ENCODE data around the gene TSPAN18.

TSPAN18 gene

GRCh38 chr11:44972746-44973435 lies 246.1 kb downstream of the TSPAN18 start:
- Histone ChIP-seq H3K9ac (ENCODE audit: low read length) (no peak overlapping the region), H3K4me2 (ENCODE audit: low read length) (no peak overlapping the region), H3F3A (ENCODE audit: insufficient read depth, low read length) (no peaks in the 10 kb centered on the region), H3K27me3 (ENCODE audit: insufficient read depth, low read length) (no peaks in the 10 kb centered on the region; the same call in none of the 2 replicates), H2AFZ (ENCODE audit: low read length) (no peak overlapping the region), H4K20me1 (ENCODE audit: insufficient read depth, low read length) (no peaks in the 10 kb centered on the region), H3K9me3 (ENCODE audit: low read length) (no peaks in the 10 kb centered on the region), H3K4me1 (ENCODE audit: insufficient read depth, low read length, severe bottlenecking) (no peaks in the 10 kb centered on the region), H3K27ac (ENCODE audit: low read depth, low read length, poor library complexity, severe bottlenecking) (no peak overlapping the region), H3K9me2 (ENCODE audit: low read depth, low read length) (no peaks in the 10 kb centered on the region), H3K79me2 (ENCODE audit: insufficient read depth, low read length) (no peaks in the 10 kb centered on the region), H3K36me3 (ENCODE audit: insufficient read depth, low read length) (no peaks in the 10 kb centered on the region), H3K4me3 (ENCODE audit: low read depth, low read length, poor library complexity, severe bottlenecking) (no peak overlapping the region)
- TF ChIP-seq, protein P1, sequence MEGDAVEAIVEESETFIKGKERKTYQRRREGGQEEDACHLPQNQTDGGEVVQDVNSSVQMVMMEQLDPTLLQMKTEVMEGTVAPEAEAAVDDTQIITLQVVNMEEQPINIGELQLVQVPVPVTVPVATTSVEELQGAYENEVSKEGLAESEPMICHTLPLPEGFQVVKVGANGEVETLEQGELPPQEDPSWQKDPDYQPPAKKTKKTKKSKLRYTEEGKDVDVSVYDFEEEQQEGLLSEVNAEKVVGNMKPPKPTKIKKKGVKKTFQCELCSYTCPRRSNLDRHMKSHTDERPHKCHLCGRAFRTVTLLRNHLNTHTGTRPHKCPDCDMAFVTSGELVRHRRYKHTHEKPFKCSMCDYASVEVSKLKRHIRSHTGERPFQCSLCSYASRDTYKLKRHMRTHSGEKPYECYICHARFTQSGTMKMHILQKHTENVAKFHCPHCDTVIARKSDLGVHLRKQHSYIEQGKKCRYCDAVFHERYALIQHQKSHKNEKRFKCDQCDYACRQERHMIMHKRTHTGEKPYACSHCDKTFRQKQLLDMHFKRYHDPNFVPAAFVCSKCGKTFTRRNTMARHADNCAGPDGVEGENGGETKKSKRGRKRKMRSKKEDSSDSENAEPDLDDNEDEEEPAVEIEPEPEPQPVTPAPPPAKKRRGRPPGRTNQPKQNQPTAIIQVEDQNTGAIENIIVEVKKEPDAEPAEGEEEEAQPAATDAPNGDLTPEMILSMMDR (IDR thresholded peaks at IDR 0.05; ENCODE audit: low read length) = no peak
- no peak for TF ChIP-seq EZH2 (IDR thresholded peaks at IDR 0.05; ENCODE audit: borderline replicate concordance, low read length)

GRCh38 chr11:44973632-44974401 lies 247.1 kb downstream of the TSPAN18 start:
- Histone ChIP-seq H3K36me3 (ENCODE audit: insufficient read depth, low read length) (no peaks in the 10 kb centered on the region), H3K27ac (ENCODE audit: low read depth, low read length, poor library complexity, severe bottlenecking) (no peak overlapping the region), H3K9me2 (ENCODE audit: low read depth, low read length) (no peaks in the 10 kb centered on the region), H3K4me3 (ENCODE audit: low read depth, low read length, poor library complexity, severe bottlenecking) (no peak overlapping the region), H3F3A (ENCODE audit: insufficient read depth, low read length) (no peaks in the 10 kb centered on the region), H3K4me2 (ENCODE audit: low read length) (no peak overlapping the region), H3K79me2 (ENCODE audit: insufficient read depth, low read length) (no peaks in the 10 kb centered on the region), H3K9ac (ENCODE audit: low read length) (no peak overlapping the region), H2AFZ (ENCODE audit: low read length) (no peak overlapping the region), H3K4me1 (ENCODE audit: insufficient read depth, low read length, severe bottlenecking) (no peaks in the 10 kb centered on the region), H3K27me3 (ENCODE audit: insufficient read depth, low read length) (no peaks in the 10 kb centered on the region; the same call in 1 of the 2 replicates), H4K20me1 (ENCODE audit: insufficient read depth, low read length) (no peaks in the 10 kb centered on the region), H3K9me3 (ENCODE audit: low read length) (no peaks in the 10 kb centered on the region)
- TF ChIP-seq EZH2 (IDR thresholded peaks at IDR 0.05; ENCODE audit: borderline replicate concordance, low read length) = no peak
- TF ChIP-seq, protein P1 (IDR thresholded peaks at IDR 0.05; ENCODE audit: low read length) = no peak

DNA sequence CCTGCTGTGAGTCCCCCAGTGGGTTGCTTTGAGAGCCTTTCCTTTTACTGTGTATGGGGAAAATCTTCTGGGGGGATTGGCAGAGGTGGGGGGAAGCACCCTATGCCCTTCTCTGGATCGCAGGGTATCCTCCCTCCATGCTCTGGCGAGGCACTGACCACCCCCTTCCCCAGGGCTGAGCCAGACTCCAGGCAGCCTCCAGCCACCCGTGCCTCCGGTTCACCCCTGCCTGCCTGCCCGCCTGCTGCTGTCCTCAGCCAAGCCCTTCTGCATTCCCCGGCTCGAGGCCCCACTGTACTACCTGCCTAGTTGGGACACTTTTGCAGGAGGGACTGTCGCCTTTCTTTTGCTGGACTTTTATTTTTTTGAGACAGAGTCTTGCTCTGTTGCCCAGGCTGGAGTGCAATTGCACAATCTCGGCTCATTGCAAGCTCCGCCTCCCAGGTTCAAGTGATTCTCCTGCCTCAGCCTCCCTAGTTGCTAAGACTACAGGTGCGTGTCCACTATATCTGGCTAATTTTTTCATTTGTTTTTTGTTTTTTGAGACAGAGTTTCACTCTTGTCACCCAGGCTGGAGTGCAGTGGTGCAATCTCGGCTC lies 247.7 kb downstream of the TSPAN18 start:
- no peaks in the 10 kb centered on the region for H3K9me2 ChIP-seq (ENCODE audit: low read depth, low read length)
- TF ChIP-seq EZH2 (IDR thresholded peaks at IDR 0.05; ENCODE audit: borderline replicate concordance, low read length) = no peak
- TF ChIP-seq, protein P1 (IDR thresholded peaks at IDR 0.05; ENCODE audit: low read length) = no peak
- H3K36me3 ChIP-seq (ENCODE audit: insufficient read depth, low read length) = no peaks in the 10 kb centered on the region
- no peak overlapping the region for H3K27ac ChIP-seq (ENCODE audit: low read depth, low read length, poor library complexity, severe bottlenecking)
- H3K79me2 ChIP-seq (ENCODE audit: insufficient read depth, low read length) = no peaks in the 10 kb centered on the region
- no peak overlapping the region for H2AFZ ChIP-seq (ENCODE audit: low read length)
- no peaks in the 10 kb centered on the region; the same call in 1 of the 2 replicates for H3K27me3 ChIP-seq (ENCODE audit: insufficient read depth, low read length)
- no peaks in the 10 kb centered on the region for H3K4me1 ChIP-seq (ENCODE audit: insufficient read depth, low read length, severe bottlenecking)
- no peak overlapping the region for H3K4me3 ChIP-seq (ENCODE audit: low read depth, low read length, poor library complexity, severe bottlenecking)
- H3K4me2 ChIP-seq (ENCODE audit: low read length) = no peak overlapping the region
- H3F3A ChIP-seq (ENCODE audit: insufficient read depth, low read length) = no peaks in the 10 kb centered on the region
- H3K9ac ChIP-seq (ENCODE audit: low read length) = no peak overlapping the region
- no peaks in the 10 kb centered on the region for H4K20me1 ChIP-seq (ENCODE audit: insufficient read depth, low read length)
- H3K9me3 ChIP-seq (ENCODE audit: low read length) = no peaks in the 10 kb centered on the region

Measured in OCI-LY1 (cell line).